Right lobe of liver (tissue), 4 donors: Measurements from ENCODE around the gene TTL.

Experiments used
- CTCF ChIP-seq, 4 donors: fragments of 200-600 bp in 3 of 4; fragments of 450-650 bp in 1 of 4; IDR thresholded peaks; one replicate each; pipeline versions ENCODE4 v1.5.1 to v1.8.0; 2016 to 2022; ENCODE audit warnings: antibody characterized with exemption in 4 of 4, mild to moderate bottlenecking in 2 of 4
- POLR2A ChIP-seq: fragments of 450-650 bp; IDR thresholded peaks from one replicate; pipeline ENCODE4 v1.6.1; 2017; ENCODE audit warnings: antibody characterized with exemption, mild to moderate bottlenecking
- donor health status: DM: no; HTN: no; CAD: no.
- donor health status: DM: no; HTN: no; CAD: no.
- donor health status: DM: no; HTN: yes; CAD: no.

DNA sequence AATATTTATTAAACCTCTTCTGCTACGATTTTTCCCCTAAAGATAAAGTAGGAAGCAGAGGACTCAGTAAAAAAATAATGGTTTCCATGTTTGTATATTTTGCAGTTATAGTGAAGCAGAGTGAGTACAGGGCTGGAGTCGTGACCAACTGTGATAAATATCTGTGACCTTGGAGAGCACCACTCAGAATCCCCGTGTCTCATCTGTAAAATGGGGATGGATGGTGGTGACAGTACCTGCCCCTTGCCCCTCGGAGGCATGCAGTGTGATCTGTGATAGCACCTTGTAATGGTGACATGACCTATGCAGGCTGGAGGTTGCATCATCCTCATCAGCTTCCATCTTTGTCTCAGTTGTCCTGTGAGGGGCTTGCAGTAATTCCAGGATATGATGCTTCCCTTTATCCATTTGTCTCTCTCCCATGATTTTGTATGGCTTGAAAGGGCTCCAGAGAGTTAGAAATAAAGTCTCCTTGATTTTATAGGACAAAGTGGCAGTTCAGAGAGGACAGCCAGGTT lies 5.5 kb downstream of the TTL start:
- TF ChIP-seq POLR2A: no peak
- TF ChIP-seq CTCF (IDR thresholded peaks at IDR 0.05): no peak
